ENCODE results near the gene FAM20C.
"Not testable (repeated sequence)": the region's sequence is repeated elsewhere in the genome, so short reads cannot be mapped to it uniquely, and the experiment has no call there.

- TF ChIP-seq EZH2 (IDR thresholded peaks at IDR 0.05; ENCODE audit: insufficient read depth, low read length); CTCF (IDR thresholded peaks at IDR 0.05; ENCODE audit: insufficient read depth, low read depth, low read length): not testable (repeated sequence)
Observed at GRCh38 chr7:297141-297540, 104.8 kb downstream of the FAM20C start.

Measured in astrocyte (in vitro differentiated cells and primary cell).